Thyroid gland (tissue), 4 donors: ENCODE data around the gene STPG3. TPM values are rescaled to one million over a fixed set of nuclear protein-coding genes. Genes with fewer than 3 reads are reported as not detected.

Source experiments
- DNase-seq, 2 donors: peaks; one replicate each; pipeline ENCODE4 v3.0.0-alpha.2; 2019
- H3K27ac ChIP-seq, 3 donors: fragments of 200-600 bp; sonication (generic); 1 replicate in 2 of 3; 2 replicates in 1 of 3; pipeline ENCODE4 v1.5.1; 2016 to 2019; ENCODE audit warnings: mild to moderate bottlenecking in 1 of 3, moderate library complexity in 1 of 3
- H3K27me3 ChIP-seq: fragments of 200-600 bp; sonication (generic); one replicate; pipeline ENCODE4 v1.5.1; 2019
- H3K36me3 ChIP-seq, 2 donors: fragments of 200-600 bp; sonication (generic); one replicate each; pipeline ENCODE4 v1.5.1; 2016 to 2019
- H3K4me1 ChIP-seq, 2 donors: fragments of 200-600 bp; sonication (generic); one replicate each; pipeline ENCODE4 v1.5.1; 2017 to 2019
- H3K4me3 ChIP-seq, 3 donors: fragments of 200-600 bp; sonication (generic); replicated peaks in 1 of 3; 1 replicate in 2 of 3; 2 replicates in 1 of 3; pipeline ENCODE4 v1.5.1; 2016; ENCODE audit warnings: mild to moderate bottlenecking in 1 of 3
- H3K9me3 ChIP-seq: fragments of 200-600 bp; sonication (generic); one replicate; pipeline ENCODE4 v1.5.1; 2017
- CTCF ChIP-seq, 6 experiments: fragments of 200-600 bp in 3 of 6; fragments of 450-650 bp in 3 of 6; sonication (generic) in 3 of 6; IDR thresholded peaks; one replicate each; pipeline ENCODE4 v1.5.1; 2016 to 2019; ENCODE audit warnings: antibody characterized with exemption in 6 of 6, mild to moderate bottlenecking in 2 of 6, inconsistent platforms in 1 of 6, moderate library complexity in 1 of 6
- POLR2A ChIP-seq, 2 donors: fragments of 450-650 bp; IDR thresholded peaks; one replicate each; pipeline ENCODE4 v1.6.1; 2017; ENCODE audit warnings: antibody characterized with exemption in 2 of 2, mild to moderate bottlenecking in 2 of 2, moderate library complexity in 1 of 2
- WGBS, 2 donors: methylation state at CpG; one replicate each; pipeline ENCODE4 v1.1.5; 2017; 5-methylcytosine and 5-hydroxymethylcytosine counted together
- intact Hi-C: fragments of 100-400 bp; cut with DNase I; formaldehyde crosslinking; loops from one replicate; pipeline ENCODE4 v1.15.1; 2023
- total RNA-seq, 4 donors: library from RNA; depleted of rRNA; stranded (reverse); fragments of >200 nt; gene quantifications; one replicate each; pipeline ENCODE4 v1.2.3, GENCODE V29; 2016

Gene STPG3
- total RNA-seq, 4 donors from 2014 or later: not detected

GRCh38 chr9:137271696-137272076 lies 20.6 kb downstream of the STPG3 start:
- no peak for DNase-seq
- Histone ChIP-seq H3K36me3 (peaks cover 17 to 23% of the 10 kb centered on the region in 2 donors), H3K27ac (no peak overlapping the region), H3K27me3 (no peaks in the 10 kb centered on the region), H3K9me3 (no peaks in the 10 kb centered on the region), H3K4me3 (no peak overlapping the region), H3K4me1 (peaks cover 14 to 26% of the 10 kb centered on the region in 2 donors)
- TF ChIP-seq POLR2A (IDR thresholded peaks at IDR 0.05): no peak
- no peak for TF ChIP-seq CTCF (IDR thresholded peaks at IDR 0.05)
- intact Hi-C loops: no loop called here
- 45 to 48% methylated on average over 3 of the region's 3 CpGs for WGBS, 2 donors

- TF ChIP-seq CTCF (IDR thresholded peaks at IDR 0.05): no peak
- no peak for TF ChIP-seq POLR2A (IDR thresholded peaks at IDR 0.05)
- H3K27ac ChIP-seq: no peak overlapping the region
- intact Hi-C loops: no loop called here
- peaks cover 11 to 19% of the 10 kb centered on the region in 2 donors for H3K36me3 ChIP-seq
- no peak for DNase-seq
- no peaks in the 10 kb centered on the region for H3K9me3 ChIP-seq
- H3K27me3 ChIP-seq: no peaks in the 10 kb centered on the region
- WGBS, 2 donors: 89 to 92% methylated on average over 3 to 27 of the region's 39 CpGs
- H3K4me3 ChIP-seq: no peak overlapping the region
- H3K4me1 ChIP-seq: peaks cover 22 to 34% of the 10 kb centered on the region in 2 donors
Observed at GRCh38 chr9:137272241-137273094, 21.4 kb downstream of the STPG3 start.

- WGBS, 2 donors: 92 to 95% methylated on average over 9 to 13 of the region's 13 CpGs
- Histone ChIP-seq H3K27me3 (no peaks in the 10 kb centered on the region), H3K27ac (no peak overlapping the region), H3K9me3 (no peaks in the 10 kb centered on the region), H3K36me3 (peaks cover 11 to 19% of the 10 kb centered on the region in 2 donors), H3K4me1 (peaks cover 29 to 40% of the 10 kb centered on the region in 2 donors), H3K4me3 (no peak overlapping the region)
- TF ChIP-seq CTCF (IDR thresholded peaks at IDR 0.05): no peak
- no peak for TF ChIP-seq POLR2A (IDR thresholded peaks at IDR 0.05)
- DNase-seq: no peak
- intact Hi-C loops: no loop called here
Observed at GRCh38 chr9:137273095-137273490, 22.0 kb downstream of the STPG3 start.

GRCh38 chr9:137273611-137274320 lies 22.7 kb downstream of the STPG3 start:
- Histone ChIP-seq H3K4me3 (no peak overlapping the region), H3K4me1 (peaks cover 32 to 42% of the 10 kb centered on the region in 2 donors), H3K27ac (peak overlapping the region in 2 of 3 donors; percentile 41 to 46), H3K36me3 (peaks cover 11 to 19% of the 10 kb centered on the region in 2 donors), H3K9me3 (no peaks in the 10 kb centered on the region), H3K27me3 (no peaks in the 10 kb centered on the region)
- intact Hi-C loops: no loop called here
- WGBS, 2 donors: 74 to 77% methylated on average over 6 to 12 of the region's 15 CpGs
- TF ChIP-seq CTCF (IDR thresholded peaks at IDR 0.05) (no peak), POLR2A (IDR thresholded peaks at IDR 0.05) (no peak)
- DNase-seq: peak in 1 of 2 donors; percentile 15

GRCh38 chr9:137275203-137275587 lies 24.1 kb downstream of the STPG3 start:
- H3K4me3 ChIP-seq: no peak overlapping the region
- no peak for DNase-seq
- peaks cover 11 to 15% of the 10 kb centered on the region in 2 donors for H3K36me3 ChIP-seq
- 74 to 84% methylated on average over 10 of the region's 10 CpGs for WGBS, 2 donors
- no peak for TF ChIP-seq POLR2A (IDR thresholded peaks at IDR 0.05)
- TF ChIP-seq CTCF (IDR thresholded peaks at IDR 0.05): no peak
- H3K27me3 ChIP-seq: no peaks in the 10 kb centered on the region
- peak overlapping the region in 2 of 3 donors; percentile 30 to 72 for H3K27ac ChIP-seq
- no peaks in the 10 kb centered on the region for H3K9me3 ChIP-seq
- intact Hi-C loops: no loop called here
- H3K4me1 ChIP-seq: peaks cover 32 to 39% of the 10 kb centered on the region in 2 donors
